ENCODE data around the gene ARSA. TPM values are rescaled to one million over a fixed set of nuclear protein-coding genes. Genes with fewer than 3 reads are reported as not detected.
"Not testable (repeated sequence)": the region's sequence is repeated elsewhere in the genome, so short reads cannot be mapped to it uniquely, and the experiment has no call there.

Gene ARSA
- total RNA-seq, 1 experiment from 2014 or later, result 19.4 TPM

GRCh38 chr22:50657925-50658324 lies 30.0 kb upstream of the ARSA start:
- in situ Hi-C loops (cut with HindIII; ENCODE audit: low sequenced_read_pairs), result no loop called here
- DNase-seq (ENCODE audit: low spot score), result no peak

GRCh38 chr22:50656122-50657070 lies 28.4 kb upstream of the ARSA start:
- DNase-seq (ENCODE audit: low spot score), result no peak
- in situ Hi-C loops (cut with HindIII; ENCODE audit: low sequenced_read_pairs), result no loop called here

GRCh38 chr22:50654664-50655063 lies 26.7 kb upstream of the ARSA start:
- in situ Hi-C loops (cut with HindIII; ENCODE audit: low sequenced_read_pairs); DNase-seq (ENCODE audit: low spot score): not testable (repeated sequence)

GRCh38 chr22:50653256-50653655 lies 25.3 kb upstream of the ARSA start:
- in situ Hi-C loops (cut with HindIII; ENCODE audit: low sequenced_read_pairs), result no loop called here
- no peak for DNase-seq (ENCODE audit: low spot score)

- in situ Hi-C loops (cut with HindIII; ENCODE audit: low sequenced_read_pairs); DNase-seq (ENCODE audit: low spot score): not testable (repeated sequence)
These were observed 15.8 kb upstream of the ARSA start for GRCh38 chr22:50643821-50644101.

- peak; percentile 64 for DNase-seq (ENCODE audit: low spot score)
- in situ Hi-C loops (cut with HindIII; ENCODE audit: low sequenced_read_pairs), result not testable (repeated sequence)
These were observed 15.3 kb upstream of the ARSA start for GRCh38 chr22:50643021-50643820.

- in situ Hi-C loops (cut with HindIII; ENCODE audit: low sequenced_read_pairs), result no loop called here
- DNase-seq (ENCODE audit: low spot score), result peak; percentile 22
These were observed 14.0 kb upstream of the ARSA start for GRCh38 chr22:50641696-50642607.

GRCh38 chr22:50640857-50641647 lies 13.1 kb upstream of the ARSA start:
- no peak for DNase-seq (ENCODE audit: low spot score)

GRCh38 chr22:50640296-50640695 lies 12.3 kb upstream of the ARSA start:
- DNase-seq (ENCODE audit: low spot score); in situ Hi-C loops (cut with HindIII; ENCODE audit: low sequenced_read_pairs): not testable (repeated sequence)

More at GRCh38 chr22:50640857-50641647, 13.1 kb upstream of the ARSA start:
- in situ Hi-C loops (cut with HindIII; ENCODE audit: low sequenced_read_pairs), result no loop called here

- in situ Hi-C loops (cut with HindIII; ENCODE audit: low sequenced_read_pairs), result no loop called here
These were observed 7.6 kb upstream of the ARSA start for GRCh38 chr22:50635591-50635990.

GRCh38 chr22:50633771-50634170 lies 5.8 kb upstream of the ARSA start:
- DNase-seq (ENCODE audit: low spot score), result no peak
- in situ Hi-C loops (cut with HindIII; ENCODE audit: low sequenced_read_pairs), result loop anchor here (5.0 kb wide), 1 partner anchor 34 kb away; no protein-coding TSS in a partner anchor

More at GRCh38 chr22:50635591-50635990, 7.6 kb upstream of the ARSA start:
- DNase-seq (ENCODE audit: low spot score), result no peak

- in situ Hi-C loops (cut with HindIII; ENCODE audit: low sequenced_read_pairs), result loop anchor here (5.0 kb wide), 1 partner anchor 34 kb away; no protein-coding TSS in a partner anchor
- DNase-seq (ENCODE audit: low spot score), result no peak
These were observed 5.1 kb upstream of the ARSA start for GRCh38 chr22:50633086-50633485.

- in situ Hi-C loops (cut with HindIII; ENCODE audit: low sequenced_read_pairs), result loop anchor here (5.0 kb wide), 1 partner anchor 37 kb away; no protein-coding TSS in a partner anchor
- peak; percentile 77 for DNase-seq (ENCODE audit: low spot score)
These were observed 2.4 kb upstream of the ARSA start for GRCh38 chr22:50630376-50630775.

- no peak for DNase-seq (ENCODE audit: low spot score)
- in situ Hi-C loops (cut with HindIII; ENCODE audit: low sequenced_read_pairs), result no loop called here
These were observed 687 bp upstream of the ARSA start for GRCh38 chr22:50628543-50629134.

- no peak for DNase-seq (ENCODE audit: low spot score)
- in situ Hi-C loops (cut with HindIII; ENCODE audit: low sequenced_read_pairs), result no loop called here
These were observed 906 bp downstream of the ARSA start for GRCh38 chr22:50626850-50627641.

- no peak for DNase-seq (ENCODE audit: low spot score)
- in situ Hi-C loops (cut with HindIII; ENCODE audit: low sequenced_read_pairs), result no loop called here
These were observed 1.6 kb downstream of the ARSA start for GRCh38 chr22:50626314-50626849.

All from G401 (cell line).